A549 (cell line): ENCODE results near the gene RIMBP3C. TPM values are rescaled to one million over a fixed set of nuclear protein-coding genes. Genes with fewer than 3 reads are reported as not detected.
"Not testable (repeated sequence)": the region's sequence is repeated elsewhere in the genome, so short reads cannot be mapped to it uniquely, and the experiment has no call there.

Experiments
- ATAC-seq, 2 experiments: fragments of 200-7000 bp in 1 of 2; fragments of >200 bp in 1 of 2; cut with Nextera tagmentation in 1 of 2; cut with Tn5 transposase in 1 of 2; 3 replicates each; pipeline versions ENCODE4 v1.8.0 to v1.9.1; 2018 to 2020; ENCODE audit warnings: mild to moderate bottlenecking in 1 of 2, moderate library complexity in 1 of 2
- CTCF ChIA-PET: fragments of 300-600 bp; sonication (Branson Sonifier 250); formaldehyde crosslinking; extraction: SDS; loops from one replicate; lab custom pipeline; 2021; ENCODE audit warnings: antibody characterized with exemption, inconsistent platforms; lab: Yijun Ruan, JAX
- POLR2A ChIA-PET: fragments of 350-600 bp; formaldehyde crosslinking; extraction: SDS; loops from one replicate; lab custom pipeline; 2021; ENCODE audit warnings: antibody characterized with exemption, inconsistent platforms; lab: Yijun Ruan, JAX
- DNase-seq, 2 experiments: peaks; one replicate each; pipeline versions ENCODE4 v3.0.0 to v3.0.0-alpha.2; 2011 to 2016; ENCODE audit warnings: low read depth in 1 of 2, low spot score in 1 of 2
- FAIRE-seq: peaks from 2 replicates; lab custom pipeline; 2011; peaks lifted over from hg19 to GRCh38; lab: Jason Lieb, UNC
- H3K27ac ChIP-seq, 2 experiments: fragments of >200 bp; sonication (Bioruptor Twin); formaldehyde crosslinking; 3 replicates each; pipeline ENCODE4 v1.5.1; 2016 to 2017
- H3K4me1 ChIP-seq: fragments of >200 bp; sonication (Bioruptor Twin); formaldehyde crosslinking; 3 replicates; pipeline ENCODE4 v1.6.1; 2016
- H3K4me2 ChIP-seq: fragments of >200 bp; sonication (Bioruptor Twin); formaldehyde crosslinking; 3 replicates; pipeline ENCODE4 v1.6.1; 2016
- H3K4me3 ChIP-seq: fragments of >200 bp; sonication (Bioruptor Twin); formaldehyde crosslinking; 3 replicates; pipeline ENCODE4 v1.5.1; 2016
- H3K9me3 ChIP-seq: fragments of >200 bp; sonication (Bioruptor Twin); formaldehyde crosslinking; 3 replicates; pipeline ENCODE4 v1.6.1; 2016
- BHLHE40 ChIP-seq: IDR thresholded peaks from 2 replicates; pipeline ENCODE4 v1.6.1; 2012; ENCODE audit warnings: low read depth, low read length, inconsistent platforms
- EHMT2 ChIP-seq: fragments of 200-600 bp; sonication (generic); IDR thresholded peaks from 2 replicates; pipeline ENCODE4 v1.6.1; 2016; ENCODE audit warnings: antibody characterized with exemption, low read depth, mild to moderate bottlenecking, moderate library complexity
- HOXB13 ChIP-seq: fragments of 250-450 bp; sonication (Bioruptor Pico); IDR thresholded peaks from 2 replicates; pipeline ENCODE4 v1.5.0; 2020; ENCODE audit warnings: low read depth, mild to moderate bottlenecking, moderate library complexity
- KDM5A ChIP-seq: fragments of 200-600 bp; sonication (generic); IDR thresholded peaks from 2 replicates; pipeline ENCODE4 v1.6.1; 2016; ENCODE audit warnings: antibody characterized with exemption, mild to moderate bottlenecking
- NR3C1 ChIP-seq: fragments of >200 bp; sonication (Bioruptor Twin); formaldehyde crosslinking; IDR thresholded peaks from 3 replicates; pipeline ENCODE4 v1.6.1; 2017
- PHF8 ChIP-seq: fragments of 200-600 bp; sonication (generic); IDR thresholded peaks from 2 replicates; pipeline ENCODE4 v1.6.1; 2016; ENCODE audit warnings: low read depth, mild to moderate bottlenecking, antibody characterized with exemption, moderate library complexity, borderline replicate concordance
- RCOR1 ChIP-seq: fragments of 150-350 bp; IDR thresholded peaks from 2 replicates; pipeline ENCODE4 v1.6.1; 2014; ENCODE audit warnings: antibody characterized with exemption, low read length, low read depth
- RFX5 ChIP-seq: fragments of 450-650 bp; IDR thresholded peaks from 2 replicates; pipeline ENCODE4 v1.7.1; 2014; ENCODE audit warnings: antibody characterized with exemption, mild to moderate bottlenecking, moderate library complexity
- ZC3H11A ChIP-seq: fragments of 450-650 bp; IDR thresholded peaks from 2 replicates; pipeline ENCODE4 v1.6.1; 2014; ENCODE audit warnings: antibody characterized with exemption, mild to moderate bottlenecking
- WGBS: methylation state at CpG from one replicate; pipeline ENCODE4 v1.1.6; 2017; ENCODE audit errors: missing lambda C conversion rate; 5-methylcytosine and 5-hydroxymethylcytosine counted together
- polyA minus RNA-seq: library from RNA; depleted of rRNA, polyadenylated mRNA; stranded (reverse); fragments of >200 nt; gene quantifications from 2 replicates; pipeline ENCODE4 v1.2.3, GENCODE V29; 2011; rRNA and poly(A)+ RNA removed
- polyA plus RNA-seq, 4 experiments: library from polyadenylated mRNA; depleted of rRNA in 3 of 4; stranded (reverse); fragments of >200 nt; fragmentation: RNase III in 1 of 4; extraction: RNeasy Plus Mini Kit Qiagen cat#74134 plus additional on column Dnase treatment in 1 of 4; gene quantifications; 2 replicates in 3 of 4; 3 replicates in 1 of 4; pipeline ENCODE4 v1.2.3, GENCODE V29; 2011 to 2017
- TF ChIP-seq, protein P1 (sequence below): fragments of 250-450 bp; sonication (Bioruptor Pico); IDR thresholded peaks from 2 replicates; pipeline ENCODE4 v1.5.0; 2021; ENCODE audit warnings: mild to moderate bottlenecking, moderate library complexity, borderline replicate concordance
- TF ChIP-seq, protein P2 (sequence below): fragments of 150-350 bp; IDR thresholded peaks from 2 replicates; pipeline ENCODE4 v1.6.1; 2014; ENCODE audit warnings: low read depth, mild to moderate bottlenecking, low read length

Gene RIMBP3C, protein sequence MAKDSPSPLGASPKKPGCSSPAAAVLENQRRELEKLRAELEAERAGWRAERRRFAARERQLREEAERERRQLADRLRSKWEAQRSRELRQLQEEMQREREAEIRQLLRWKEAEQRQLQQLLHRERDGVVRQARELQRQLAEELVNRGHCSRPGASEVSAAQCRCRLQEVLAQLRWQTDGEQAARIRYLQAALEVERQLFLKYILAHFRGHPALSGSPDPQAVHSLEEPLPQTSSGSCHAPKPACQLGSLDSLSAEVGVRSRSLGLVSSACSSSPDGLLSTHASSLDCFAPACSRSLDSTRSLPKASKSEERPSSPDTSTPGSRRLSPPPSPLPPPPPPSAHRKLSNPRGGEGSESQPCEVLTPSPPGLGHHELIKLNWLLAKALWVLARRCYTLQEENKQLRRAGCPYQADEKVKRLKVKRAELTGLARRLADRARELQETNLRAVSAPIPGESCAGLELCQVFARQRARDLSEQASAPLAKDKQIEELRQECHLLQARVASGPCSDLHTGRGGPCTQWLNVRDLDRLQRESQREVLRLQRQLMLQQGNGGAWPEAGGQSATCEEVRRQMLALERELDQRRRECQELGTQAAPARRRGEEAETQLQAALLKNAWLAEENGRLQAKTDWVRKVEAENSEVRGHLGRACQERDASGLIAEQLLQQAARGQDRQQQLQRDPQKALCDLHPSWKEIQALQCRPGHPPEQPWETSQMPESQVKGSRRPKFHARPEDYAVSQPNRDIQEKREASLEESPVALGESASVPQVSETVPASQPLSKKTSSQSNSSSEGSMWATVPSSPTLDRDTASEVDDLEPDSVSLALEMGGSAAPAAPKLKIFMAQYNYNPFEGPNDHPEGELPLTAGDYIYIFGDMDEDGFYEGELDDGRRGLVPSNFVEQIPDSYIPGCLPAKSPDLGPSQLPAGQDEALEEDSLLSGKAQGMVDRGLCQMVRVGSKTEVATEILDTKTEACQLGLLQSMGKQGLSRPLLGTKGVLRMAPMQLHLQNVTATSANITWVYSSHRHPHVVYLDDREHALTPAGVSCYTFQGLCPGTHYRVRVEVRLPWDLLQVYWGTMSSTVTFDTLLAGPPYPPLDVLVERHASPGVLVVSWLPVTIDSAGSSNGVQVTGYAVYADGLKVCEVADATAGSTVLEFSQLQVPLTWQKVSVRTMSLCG (N-terminal part only)
- polyA plus RNA-seq (2011; rRNA removed) (0.05 and 0.08 TPM in 2 replicates), polyA plus RNA-seq (2017; fragmentation: RNase III; extraction: RNeasy Plus Mini Kit Qiagen cat#74134 plus additional on column Dnase treatment) (0.17 to 0.27 TPM (median 0.24 TPM) in 3 replicates), polyA minus RNA-seq (0.41 and 0.68 TPM in 2 replicates)
- polyA plus RNA-seq (2012; cell fraction: cytosol; rRNA removed), result 0.01 and 0.04 TPM in 2 replicates
- polyA plus RNA-seq (2012; cell fraction: nucleus; rRNA removed), result 0.04 and 0.08 TPM in 2 replicates

DNA sequence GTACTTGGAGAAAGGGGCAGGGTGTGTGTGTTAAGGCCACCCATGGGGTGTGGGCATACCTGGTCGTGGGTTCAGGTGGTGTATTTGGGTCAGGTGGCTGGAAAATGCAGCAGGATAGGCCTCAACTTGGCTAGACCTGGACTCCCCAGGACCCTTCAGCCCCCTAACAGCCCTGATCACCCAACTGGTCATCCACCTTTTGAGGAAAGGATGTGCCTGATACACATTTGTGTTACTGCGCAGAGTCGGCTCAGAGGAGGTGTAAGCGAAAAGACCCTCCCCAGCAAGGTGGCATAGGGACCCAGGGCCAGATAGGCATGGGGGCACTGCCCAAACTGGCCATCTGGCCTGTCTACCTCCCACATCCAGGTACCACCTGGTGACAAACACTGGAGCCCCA is at the start of gene RIMBP3C:
Gene RIMBP3C (minus strand): TSS at position 101 of the 400 bp plus-strand sequence. CDS start 485 bp downstream, outside the sequence.
- FAIRE-seq, H3K4me1 ChIP-seq, CTCF ChIA-PET, POLR2A ChIA-PET, H3K4me3 ChIP-seq, H3K27ac ChIP-seq, H3K4me2 ChIP-seq, H3K9me3 ChIP-seq, DNase-seq, ATAC-seq: not testable (repeated sequence)
- no CpG with 5 or more reads among the region's 4 CpGs for WGBS

DNA sequence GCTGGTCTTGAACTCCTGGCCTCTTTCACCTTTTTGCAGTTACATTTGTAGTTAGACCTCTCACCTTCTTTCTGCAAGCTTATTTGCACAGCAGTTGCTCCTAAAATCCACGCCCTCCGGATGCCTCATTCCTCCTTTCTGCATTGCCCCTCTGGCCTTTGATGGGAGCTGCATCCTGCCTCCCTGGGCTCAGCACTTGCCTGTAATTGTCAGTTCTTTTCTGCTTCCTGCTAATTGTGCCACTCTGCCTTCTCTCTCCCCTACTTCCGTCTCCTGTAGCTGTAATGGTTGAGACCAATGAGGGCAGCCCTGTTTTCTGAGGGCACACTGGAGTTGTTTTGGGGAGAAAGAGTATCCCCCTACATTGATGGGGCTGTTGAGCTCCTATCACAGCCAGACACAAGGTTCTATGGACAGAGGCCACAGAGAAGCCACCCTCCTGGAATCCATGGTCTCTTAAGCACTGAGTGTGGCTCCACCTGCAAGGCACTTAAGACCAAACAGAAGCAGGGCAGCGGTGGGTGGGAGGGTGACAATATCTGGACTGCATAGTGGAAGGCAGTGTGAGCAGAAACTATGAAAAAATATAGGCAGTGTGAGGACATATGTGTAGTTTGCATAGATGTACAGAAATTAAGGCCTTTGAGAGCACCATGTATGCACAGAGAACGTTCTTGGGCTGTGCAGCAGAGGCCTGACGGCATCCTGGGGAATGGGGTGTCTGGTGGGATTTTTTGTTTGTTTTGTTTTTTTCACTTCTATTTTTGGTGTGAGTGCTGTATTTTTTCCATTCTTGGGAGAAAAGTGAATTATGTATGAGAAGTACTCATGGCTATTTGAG is 48.0 kb upstream of the RIMBP3C start:
- H3K9me3 ChIP-seq, result no peaks in the 10 kb centered on the region
- FAIRE-seq (no peak), ATAC-seq (no peak), DNase-seq (no peak)
- 95% methylated on average over 5 of the region's 6 CpGs for WGBS
- TF ChIP-seq PHF8 (no peak), BHLHE40 (no peak), RCOR1 (no peak), KDM5A (no peak), ZC3H11A (no peak)
- TF ChIP-seq, protein P1, sequence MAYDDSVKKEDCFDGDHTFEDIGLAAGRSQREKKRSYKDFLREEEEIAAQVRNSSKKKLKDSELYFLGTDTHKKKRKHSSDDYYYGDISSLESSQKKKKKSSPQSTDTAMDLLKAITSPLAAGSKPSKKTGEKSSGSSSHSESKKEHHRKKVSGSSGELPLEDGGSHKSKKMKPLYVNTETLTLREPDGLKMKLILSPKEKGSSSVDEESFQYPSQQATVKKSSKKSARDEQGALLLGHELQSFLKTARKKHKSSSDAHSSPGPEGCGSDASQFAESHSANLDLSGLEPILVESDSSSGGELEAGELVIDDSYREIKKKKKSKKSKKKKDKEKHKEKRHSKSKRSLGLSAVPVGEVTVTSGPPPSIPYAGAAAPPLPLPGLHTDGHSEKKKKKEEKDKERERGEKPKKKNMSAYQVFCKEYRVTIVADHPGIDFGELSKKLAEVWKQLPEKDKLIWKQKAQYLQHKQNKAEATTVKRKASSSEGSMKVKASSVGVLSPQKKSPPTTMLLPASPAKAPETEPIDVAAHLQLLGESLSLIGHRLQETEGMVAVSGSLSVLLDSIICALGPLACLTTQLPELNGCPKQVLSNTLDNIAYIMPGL (CRISPR knock-in tag), result no peak
- no peak overlapping the region for H3K4me3 ChIP-seq
- H3K4me1 ChIP-seq, result no peaks in the 10 kb centered on the region
- no peak overlapping the region for H3K4me2 ChIP-seq
- CTCF ChIA-PET, result no interaction called here
- POLR2A ChIA-PET, result no interaction called here
- H3K27ac ChIP-seq, result no peak overlapping the region

DNA sequence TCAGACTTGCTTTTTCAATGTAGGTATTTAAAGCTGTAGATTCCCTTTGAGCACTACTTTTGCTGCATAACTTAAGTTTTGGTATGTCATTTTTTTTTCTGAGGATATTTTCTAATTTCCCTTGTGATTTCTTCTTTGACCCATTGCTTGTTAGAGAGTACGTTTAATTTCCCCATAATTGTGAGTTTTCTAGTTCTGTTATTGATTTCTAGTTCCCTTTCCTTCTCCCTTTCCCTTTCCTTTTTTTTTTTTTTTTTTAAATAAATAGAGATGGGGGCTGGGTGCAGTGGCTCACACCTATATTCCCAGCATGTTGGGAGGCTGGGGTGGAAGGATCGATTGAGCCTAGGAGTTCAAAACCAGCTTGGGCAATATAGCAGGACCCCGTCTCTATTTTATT is 47.0 kb upstream of the RIMBP3C start:
- no peaks in the 10 kb centered on the region for H3K9me3 ChIP-seq
- ChIA-PET CTCF (interaction anchor here (0.6 kb wide), 1 partner anchor 48 kb away, joined by 3 read pairs; no protein-coding TSS in a partner anchor), POLR2A (no interaction called here)

DNA sequence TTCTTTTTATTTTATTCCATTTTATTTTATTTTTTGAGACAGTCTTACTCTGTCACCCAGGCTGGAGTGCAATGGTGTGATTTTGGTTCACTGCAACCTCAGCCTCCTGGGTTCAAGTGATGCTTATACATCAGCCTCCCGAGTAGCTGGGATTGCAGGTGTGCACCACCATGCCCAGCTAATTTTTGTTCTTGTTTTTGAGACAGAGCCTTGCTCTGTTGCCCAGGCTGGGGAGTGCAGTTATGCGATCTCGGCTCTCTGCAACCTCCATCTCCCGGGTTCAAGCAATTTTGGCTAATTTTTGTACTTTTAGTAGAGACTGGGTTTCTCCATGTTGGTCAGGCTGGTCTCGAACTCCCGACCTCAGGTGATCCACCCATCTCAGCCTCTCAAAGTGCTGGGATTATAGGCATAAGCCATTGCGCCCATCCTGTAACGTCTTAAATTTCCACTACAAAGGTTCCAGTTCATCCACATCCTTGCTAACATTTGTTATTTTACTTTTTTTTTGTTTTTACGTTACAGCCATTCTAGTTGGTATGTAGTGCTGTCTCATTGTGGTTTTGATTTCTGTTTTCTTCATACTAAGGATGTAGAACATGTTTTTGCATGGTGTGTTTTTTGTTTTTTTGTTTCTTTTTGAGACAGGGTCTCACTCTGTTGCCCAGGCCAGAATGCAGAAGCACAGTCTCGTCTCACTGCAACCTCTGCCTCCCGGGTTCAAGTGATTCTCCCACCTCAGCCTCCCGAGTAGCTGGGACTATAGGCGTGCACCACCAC is 45.3 kb upstream of the RIMBP3C start:
- H3K9me3 ChIP-seq, H3K4me3 ChIP-seq, ATAC-seq, H3K4me2 ChIP-seq, H3K4me1 ChIP-seq, POLR2A ChIA-PET, FAIRE-seq, H3K27ac ChIP-seq, DNase-seq: not testable (repeated sequence)
- CTCF ChIA-PET, result interaction anchor here (1.3 kb wide), 1 partner anchor 14 kb away, joined by 3 read pairs; no protein-coding TSS in a partner anchor
- WGBS, result 94% methylated on average over 13 of the region's 13 CpGs

More for the DNA sequence above, 47.0 kb upstream of the RIMBP3C start:
- H3K4me3 ChIP-seq, result no peak overlapping the region
- DNase-seq, result no peak
- no peak overlapping the region for H3K27ac ChIP-seq
- no peak overlapping the region for H3K4me2 ChIP-seq
- 93% methylated on average over 3 of the region's 3 CpGs for WGBS
- ATAC-seq, result no peak
- FAIRE-seq, result no peak
- no peaks in the 10 kb centered on the region for H3K4me1 ChIP-seq
- TF ChIP-seq HOXB13 (CRISPR knock-in tag), result no peak
- no peak for TF ChIP-seq EHMT2
- TF ChIP-seq RCOR1, result no peak
- TF ChIP-seq, protein P2, sequence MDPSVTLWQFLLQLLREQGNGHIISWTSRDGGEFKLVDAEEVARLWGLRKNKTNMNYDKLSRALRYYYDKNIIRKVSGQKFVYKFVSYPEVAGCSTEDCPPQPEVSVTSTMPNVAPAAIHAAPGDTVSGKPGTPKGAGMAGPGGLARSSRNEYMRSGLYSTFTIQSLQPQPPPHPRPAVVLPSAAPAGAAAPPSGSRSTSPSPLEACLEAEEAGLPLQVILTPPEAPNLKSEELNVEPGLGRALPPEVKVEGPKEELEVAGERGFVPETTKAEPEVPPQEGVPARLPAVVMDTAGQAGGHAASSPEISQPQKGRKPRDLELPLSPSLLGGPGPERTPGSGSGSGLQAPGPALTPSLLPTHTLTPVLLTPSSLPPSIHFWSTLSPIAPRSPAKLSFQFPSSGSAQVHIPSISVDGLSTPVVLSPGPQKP, result no peak
- TF ChIP-seq RFX5, result no peak
- no peak for TF ChIP-seq NR3C1
